HUES6 (cell line): Measurements from ENCODE around the gene TWNK.

Source experiments
- H3K27ac ChIP-seq: 2 replicates; pipeline ENCODE4 v1.7.0; 2013; ENCODE audit warnings: low read depth, mild to moderate bottlenecking, low read length, inconsistent platforms
- H3K27me3 ChIP-seq: 2 replicates; pipeline ENCODE4 v1.6.1; 2013; ENCODE audit warnings: low read length; ENCODE audit not compliant: control insufficient read depth, insufficient read depth
- H3K36me3 ChIP-seq: 2 replicates; pipeline ENCODE4 v1.6.1; 2013; ENCODE audit warnings: low read length; ENCODE audit not compliant: control insufficient read depth, insufficient read depth
- H3K4me1 ChIP-seq: 2 replicates; pipeline ENCODE4 v1.6.1; 2013; ENCODE audit warnings: low read length; ENCODE audit not compliant: control insufficient read depth, insufficient read depth
- H3K4me3 ChIP-seq: 2 replicates; pipeline ENCODE4 v1.5.1; 2013; ENCODE audit warnings: low read depth, low read length
- H3K9ac ChIP-seq: one replicate; pipeline ENCODE4 v1.6.1; 2013; ENCODE audit warnings: mild to moderate bottlenecking, low read length
- H3K9me3 ChIP-seq: 2 replicates; pipeline ENCODE4 v1.6.1; 2013; ENCODE audit warnings: low read depth, low read length; ENCODE audit not compliant: control insufficient read depth, insufficient read depth

The TWNK gene

DNA sequence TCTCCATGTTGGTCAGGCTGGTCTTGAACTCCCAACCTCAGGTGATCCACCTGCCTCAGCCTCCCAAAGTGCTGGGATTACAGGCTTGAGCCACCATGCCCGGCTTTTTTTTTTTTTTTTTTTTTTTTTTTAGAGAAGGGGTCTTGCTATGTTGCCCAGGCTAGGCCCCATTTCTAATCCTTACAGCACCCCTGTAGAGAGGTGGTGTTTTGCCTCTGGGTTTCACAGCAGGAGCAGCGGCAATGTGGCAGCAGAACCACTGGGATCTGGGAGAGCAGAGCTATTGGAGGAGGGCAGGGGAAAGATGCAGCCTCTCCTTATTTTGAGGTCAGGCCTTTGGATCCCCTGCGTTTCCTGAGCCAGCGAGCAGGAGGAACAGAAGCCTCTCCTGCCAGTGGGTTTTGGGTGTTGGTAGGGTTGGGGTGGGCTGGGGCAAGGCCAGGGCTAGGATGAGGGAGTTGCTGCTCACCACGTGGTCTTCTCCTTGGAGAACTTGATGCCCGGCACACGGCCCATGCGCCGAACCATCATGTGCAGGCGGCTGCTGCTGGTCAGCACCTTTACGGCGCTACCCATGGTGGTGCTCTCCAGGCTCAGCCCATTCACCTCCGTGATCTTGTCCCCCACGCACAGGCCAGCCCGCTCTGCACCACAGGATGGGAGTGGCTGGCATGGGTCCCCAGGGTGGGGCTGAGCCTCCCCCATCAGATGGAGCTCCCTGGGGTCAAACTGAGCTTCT lies 35.8 kb downstream of the TWNK start:
- H3K4me1 ChIP-seq = peaks cover 19% of the 10 kb centered on the region; the same call in 1 of the 2 replicates
- H3K9ac ChIP-seq = no peak overlapping the region
- H3K27me3 ChIP-seq = peaks cover 19% of the 10 kb centered on the region
- H3K36me3 ChIP-seq = no peaks in the 10 kb centered on the region
- H3K27ac ChIP-seq = no peak overlapping the region
- no peaks in the 10 kb centered on the region for H3K9me3 ChIP-seq
- H3K4me3 ChIP-seq = no peak overlapping the region

GRCh38 chr10:101027106-101027720 lies 39.9 kb downstream of the TWNK start:
- H3K9ac ChIP-seq = no peak overlapping the region
- peaks cover 26% of the 10 kb centered on the region for H3K27me3 ChIP-seq
- no peaks in the 10 kb centered on the region for H3K36me3 ChIP-seq
- H3K4me3 ChIP-seq = no peak overlapping the region
- H3K27ac ChIP-seq = no peak overlapping the region
- H3K4me1 ChIP-seq = peaks cover 33% of the 10 kb centered on the region
- H3K9me3 ChIP-seq = no peaks in the 10 kb centered on the region

DNA sequence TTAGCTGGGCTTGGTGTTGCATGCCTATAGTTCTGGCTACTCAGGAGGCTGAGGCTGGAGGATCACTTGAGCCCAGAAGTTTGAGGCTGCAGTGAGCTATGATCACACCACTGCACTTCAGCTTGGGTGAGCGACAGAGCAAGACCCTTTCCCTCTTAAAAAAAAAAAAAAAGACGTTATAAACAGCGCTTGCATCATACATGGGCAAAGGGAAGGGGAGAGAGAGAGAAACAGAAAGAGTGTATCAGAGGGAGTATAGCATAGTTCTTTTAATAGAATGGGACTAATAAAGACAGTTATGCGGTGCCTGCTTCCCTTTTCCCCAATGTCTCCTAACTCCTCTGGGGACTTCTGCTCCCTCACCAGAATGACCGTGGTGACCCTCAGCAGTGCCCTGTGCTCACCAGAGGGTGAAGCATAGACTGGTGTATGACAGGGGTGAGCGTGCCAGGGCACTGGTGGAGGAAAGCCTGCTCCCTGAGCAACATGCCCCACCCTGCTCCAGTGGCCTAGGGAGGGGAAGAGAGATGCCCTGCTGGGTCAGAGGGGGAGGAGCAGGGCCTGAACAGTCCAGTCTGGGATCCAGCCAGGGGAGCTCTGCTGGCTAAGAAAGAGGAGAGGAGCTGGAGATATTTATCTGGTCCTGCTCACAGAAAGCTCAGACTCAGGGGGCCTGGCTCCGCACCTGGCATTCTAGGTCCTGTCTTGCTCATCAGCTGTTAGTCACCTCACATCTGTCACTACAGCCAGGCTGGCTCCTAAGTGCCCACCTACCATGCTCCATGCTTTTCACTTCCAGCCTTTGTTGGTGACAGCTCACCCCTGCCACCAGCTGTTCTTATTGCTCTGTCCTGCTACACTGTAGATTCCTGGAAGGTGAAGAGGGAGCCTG lies 41.3 kb downstream of the TWNK start:
- H3K9me3 ChIP-seq = no peaks in the 10 kb centered on the region
- H3K4me1 ChIP-seq = peaks cover 43% of the 10 kb centered on the region
- H3K36me3 ChIP-seq = no peaks in the 10 kb centered on the region
- no peak overlapping the region for H3K4me3 ChIP-seq
- H3K9ac ChIP-seq = no peak overlapping the region
- H3K27ac ChIP-seq = no peak overlapping the region
- peaks cover 38% of the 10 kb centered on the region for H3K27me3 ChIP-seq

- peak overlapping the region; percentile 23 for H3K4me3 ChIP-seq
- no peak overlapping the region for H3K27ac ChIP-seq
- no peaks in the 10 kb centered on the region for H3K36me3 ChIP-seq
- no peaks in the 10 kb centered on the region for H3K9me3 ChIP-seq
- peaks cover 43% of the 10 kb centered on the region for H3K4me1 ChIP-seq
- H3K9ac ChIP-seq = no peak overlapping the region
- H3K27me3 ChIP-seq = peaks cover 45% of the 10 kb centered on the region
Observed at GRCh38 chr10:101029520-101030295, 42.4 kb downstream of the TWNK start.

GRCh38 chr10:101030496-101031127 lies 43.3 kb downstream of the TWNK start:
- Histone ChIP-seq H3K4me1 (peaks cover 43% of the 10 kb centered on the region), H3K27ac (no peak overlapping the region), H3K9me3 (no peaks in the 10 kb centered on the region), H3K9ac (no peak overlapping the region), H3K36me3 (no peaks in the 10 kb centered on the region), H3K27me3 (peaks cover 54% of the 10 kb centered on the region), H3K4me3 (peak overlapping the region; percentile 61)

DNA sequence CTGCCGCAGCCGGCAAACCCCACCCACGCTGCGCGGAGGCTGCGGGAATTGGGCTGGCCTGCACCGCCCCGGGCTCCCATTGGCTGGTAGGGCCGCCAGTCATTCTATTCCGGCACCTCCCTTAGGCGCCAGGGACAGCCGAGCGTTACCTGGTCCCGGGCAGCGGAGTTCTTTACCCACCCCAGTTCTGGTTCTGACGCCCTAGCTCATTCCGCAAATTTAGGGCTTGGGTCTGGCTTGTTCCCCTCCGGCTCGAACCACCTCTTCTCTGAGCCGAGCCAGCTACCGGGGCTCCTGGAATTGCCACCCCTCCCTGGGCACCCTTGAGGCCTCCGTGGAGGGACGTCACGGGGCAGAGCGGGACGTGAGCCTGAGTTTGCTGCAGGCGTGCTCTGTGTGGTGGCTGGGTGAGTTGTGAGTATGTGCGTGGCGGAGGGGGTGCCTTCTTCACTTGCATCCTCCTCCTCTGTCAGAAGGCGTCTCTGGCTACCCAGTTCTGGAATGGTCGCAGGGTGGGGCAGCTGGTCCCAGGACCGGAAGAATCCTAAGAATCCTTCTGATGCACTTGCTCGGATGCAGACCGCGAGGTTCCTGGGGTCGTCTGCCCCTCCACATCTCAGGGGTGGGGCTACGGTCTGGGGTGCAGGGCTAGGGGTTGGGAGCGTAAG lies 43.9 kb downstream of the TWNK start, which contains the start of the genes PDZD7 and SFXN3:
Gene PDZD7, minus strand, starts transcription at position 2 of the 668 bp plus-strand sequence. CDS start 910 bp downstream, outside the sequence.
Gene SFXN3, plus strand, starts transcription at position 107 of the 668 bp plus-strand sequence. CDS start 3,461 bp downstream, outside the sequence.
- Histone ChIP-seq H3K27ac (no peak within 1 kb of the TSS), H3K4me1 (peaks cover 43% of the 10 kb centered on the region), H3K36me3 (no peaks in the 10 kb centered on the region), H3K4me3 (peak within 1 kb of the TSS; percentile 61), H3K9ac (peak within 1 kb of the TSS; percentile 21), H3K27me3 (peaks cover 60% of the 10 kb centered on the region), H3K9me3 (no peaks in the 10 kb centered on the region)

GRCh38 chr10:101031796-101032636 lies 44.7 kb downstream of the TWNK start:
- Histone ChIP-seq H3K9me3 (no peaks in the 10 kb centered on the region), H3K27me3 (peaks cover 66% of the 10 kb centered on the region), H3K36me3 (no peaks in the 10 kb centered on the region), H3K9ac (peak overlapping the region; percentile 24), H3K4me1 (peaks cover 38% of the 10 kb centered on the region), H3K27ac (no peak overlapping the region), H3K4me3 (peak overlapping the region; percentile 61)

GRCh38 chr10:101032637-101033224 lies 45.4 kb downstream of the TWNK start:
- Histone ChIP-seq H3K9me3 (no peaks in the 10 kb centered on the region), H3K4me3 (peak overlapping the region; percentile 61), H3K4me1 (peaks cover 34% of the 10 kb centered on the region), H3K27me3 (peaks cover 66% of the 10 kb centered on the region), H3K27ac (no peak overlapping the region), H3K9ac (peak overlapping the region; percentile 24), H3K36me3 (no peaks in the 10 kb centered on the region)

GRCh38 chr10:101033276-101033675 lies 45.9 kb downstream of the TWNK start:
- Histone ChIP-seq H3K4me1 (peaks cover 34% of the 10 kb centered on the region), H3K9me3 (no peaks in the 10 kb centered on the region), H3K27ac (no peak overlapping the region), H3K36me3 (no peaks in the 10 kb centered on the region), H3K9ac (no peak overlapping the region), H3K27me3 (peaks cover 66% of the 10 kb centered on the region), H3K4me3 (no peak overlapping the region)
